Ectodermal cell (in vitro differentiated cells): ENCODE results near the gene ACSL3.

Experiments
- H3K27ac ChIP-seq: 2 replicates; pipeline ENCODE4 v1.7.0; 2013; ENCODE audit warnings: mild to moderate bottlenecking, low read depth, low read length; ENCODE audit not compliant: insufficient read depth, poor library complexity, severe bottlenecking
- H3K27me3 ChIP-seq: 2 replicates; pipeline ENCODE4 v1.7.0; 2013; ENCODE audit warnings: mild to moderate bottlenecking, low read length; ENCODE audit not compliant: insufficient read depth, control insufficient read depth, poor library complexity, severe bottlenecking
- H3K36me3 ChIP-seq: one replicate; pipeline ENCODE4 v1.7.0; 2013; ENCODE audit warnings: low read length; ENCODE audit not compliant: control insufficient read depth, insufficient read depth
- H3K4me1 ChIP-seq: one replicate; pipeline ENCODE4 v1.7.0; 2013; ENCODE audit warnings: low read length; ENCODE audit not compliant: control insufficient read depth, insufficient read depth
- H3K4me3 ChIP-seq: 2 replicates; pipeline ENCODE4 v1.7.0; 2013; ENCODE audit warnings: low read depth, low read length, control low read depth; ENCODE audit not compliant: insufficient read depth
- H3K9me3 ChIP-seq: 2 replicates; pipeline ENCODE4 v1.7.0; 2013; ENCODE audit warnings: mild to moderate bottlenecking, low read length, moderate library complexity; ENCODE audit not compliant: control insufficient read depth
- WGBS, 2 experiments: methylation state at CpG; one replicate each; pipeline ENCODE4 v1.1.7; 2013; ENCODE audit warnings: missing lambda C conversion rate in 2 of 2; 5-methylcytosine and 5-hydroxymethylcytosine counted together

The ACSL3 gene

GRCh38 chr2:222968550-222969155 lies 107.8 kb downstream of the ACSL3 start:
- Histone ChIP-seq H3K9me3 (no peaks in the 10 kb centered on the region), H3K36me3 (no peaks in the 10 kb centered on the region), H3K4me3 (no peak overlapping the region), H3K4me1 (no peaks in the 10 kb centered on the region), H3K27me3 (no peaks in the 10 kb centered on the region), H3K27ac (no peak overlapping the region)
- 93 to 94% methylated on average over 6 of the region's 6 CpGs for WGBS, 2 experiments

- Histone ChIP-seq H3K27ac (no peak overlapping the region), H3K4me3 (no peak overlapping the region), H3K27me3 (no peaks in the 10 kb centered on the region), H3K9me3 (no peaks in the 10 kb centered on the region), H3K36me3 (no peaks in the 10 kb centered on the region), H3K4me1 (no peaks in the 10 kb centered on the region)
- WGBS, 2 experiments = 94 to 96% methylated on average over 3 of the region's 3 CpGs
Observed at GRCh38 chr2:222969491-222969890, 108.7 kb downstream of the ACSL3 start.

DNA sequence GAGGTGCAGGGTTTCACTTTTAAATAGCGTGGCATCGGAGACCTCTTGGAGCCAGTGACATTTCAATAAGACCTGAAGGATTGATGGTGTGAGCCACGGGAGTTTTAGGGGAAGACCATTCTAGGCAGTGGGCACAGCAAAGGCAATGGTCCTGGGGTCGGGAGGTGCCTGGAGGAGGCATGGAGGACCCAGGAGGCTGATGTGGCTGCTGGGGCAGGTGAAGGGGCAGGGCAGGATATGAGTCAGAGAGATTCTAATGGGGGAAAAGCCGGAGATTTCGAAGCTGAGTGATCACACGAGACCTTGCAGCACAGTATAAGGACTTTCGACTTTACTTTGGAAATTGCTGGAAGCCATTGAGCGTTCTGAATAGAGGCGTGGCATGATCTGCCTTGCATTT lies 111.6 kb downstream of the ACSL3 start:
- Histone ChIP-seq H3K9me3 (no peaks in the 10 kb centered on the region), H3K36me3 (no peaks in the 10 kb centered on the region), H3K4me1 (no peaks in the 10 kb centered on the region), H3K4me3 (no peak overlapping the region), H3K27me3 (no peaks in the 10 kb centered on the region), H3K27ac (no peak overlapping the region)
- 93 to 95% methylated on average over 10 of the region's 10 CpGs for WGBS, 2 experiments

DNA sequence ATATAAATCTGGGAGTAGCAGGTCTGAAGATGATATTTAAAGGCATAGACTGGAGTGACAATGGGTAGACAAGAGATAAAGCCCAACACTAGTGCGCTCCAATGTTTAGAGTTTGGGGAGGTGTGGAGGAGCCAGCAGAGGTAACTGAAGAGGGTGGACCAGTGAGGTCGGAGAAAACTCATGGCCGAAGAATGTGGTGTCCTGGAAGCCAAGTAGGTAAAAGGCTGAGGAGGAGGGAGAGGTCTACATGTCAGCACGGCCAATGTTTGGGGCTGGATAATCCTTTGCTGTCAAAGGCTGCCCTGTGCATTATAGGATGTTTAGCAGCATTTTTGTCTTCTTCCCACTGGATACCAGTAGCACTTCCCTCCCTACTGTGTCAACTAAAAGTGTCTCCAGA lies 112.4 kb downstream of the ACSL3 start:
- Histone ChIP-seq H3K27ac (no peak overlapping the region), H3K9me3 (no peaks in the 10 kb centered on the region), H3K4me1 (no peaks in the 10 kb centered on the region), H3K4me3 (no peak overlapping the region), H3K27me3 (no peaks in the 10 kb centered on the region), H3K36me3 (no peaks in the 10 kb centered on the region)
- WGBS, 2 experiments = 89 to 98% methylated on average over 4 of the region's 4 CpGs

DNA sequence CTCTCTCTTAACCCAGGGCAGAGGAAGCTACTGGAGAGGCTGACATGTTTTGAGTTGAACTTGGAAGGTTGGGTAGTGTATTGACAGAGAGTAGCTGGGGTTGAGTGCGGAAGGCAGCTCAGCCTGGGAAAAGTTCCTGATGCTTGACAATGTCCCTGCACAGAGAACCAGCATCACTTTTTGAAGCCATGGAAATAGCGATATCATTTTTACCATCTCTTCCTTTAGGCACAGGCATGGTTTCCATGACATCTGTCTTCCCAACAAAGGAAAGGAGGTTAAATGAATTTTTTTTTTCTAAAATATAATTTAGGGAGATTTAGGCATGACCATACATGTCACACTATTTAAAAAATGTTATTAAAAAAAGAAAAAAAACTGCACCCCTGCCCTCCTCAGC lies 112.9 kb downstream of the ACSL3 start:
- Histone ChIP-seq H3K9me3 (no peaks in the 10 kb centered on the region), H3K27me3 (no peaks in the 10 kb centered on the region), H3K4me3 (no peak overlapping the region), H3K27ac (no peak overlapping the region), H3K4me1 (no peaks in the 10 kb centered on the region), H3K36me3 (no peaks in the 10 kb centered on the region)
- 91 to 96% methylated on average over 2 of the region's 2 CpGs for WGBS, 2 experiments

- Histone ChIP-seq H3K4me1 (no peaks in the 10 kb centered on the region), H3K9me3 (no peaks in the 10 kb centered on the region), H3K27ac (no peak overlapping the region), H3K27me3 (no peaks in the 10 kb centered on the region), H3K4me3 (no peak overlapping the region), H3K36me3 (no peaks in the 10 kb centered on the region)
- 87 to 91% methylated on average over 3 of the region's 3 CpGs for WGBS, 2 experiments
Observed at GRCh38 chr2:222976521-222977061, 115.8 kb downstream of the ACSL3 start.

GRCh38 chr2:222977121-222977520 lies 116.3 kb downstream of the ACSL3 start:
- no peak overlapping the region for H3K27ac ChIP-seq
- no peaks in the 10 kb centered on the region for H3K36me3 ChIP-seq
- no peaks in the 10 kb centered on the region for H3K27me3 ChIP-seq
- no peaks in the 10 kb centered on the region for H3K4me1 ChIP-seq
- WGBS, 2 experiments = 89 to 92% methylated on average over 5 of the region's 5 CpGs
- no peaks in the 10 kb centered on the region for H3K9me3 ChIP-seq
- H3K4me3 ChIP-seq = no peak overlapping the region

- H3K4me3 ChIP-seq = no peak overlapping the region
- no peaks in the 10 kb centered on the region for H3K4me1 ChIP-seq
- no peaks in the 10 kb centered on the region for H3K36me3 ChIP-seq
- no peaks in the 10 kb centered on the region for H3K27me3 ChIP-seq
- H3K9me3 ChIP-seq = no peaks in the 10 kb centered on the region
- H3K27ac ChIP-seq = no peak overlapping the region
Observed at GRCh38 chr2:222978850-222979249, 118.0 kb downstream of the ACSL3 start.

DNA sequence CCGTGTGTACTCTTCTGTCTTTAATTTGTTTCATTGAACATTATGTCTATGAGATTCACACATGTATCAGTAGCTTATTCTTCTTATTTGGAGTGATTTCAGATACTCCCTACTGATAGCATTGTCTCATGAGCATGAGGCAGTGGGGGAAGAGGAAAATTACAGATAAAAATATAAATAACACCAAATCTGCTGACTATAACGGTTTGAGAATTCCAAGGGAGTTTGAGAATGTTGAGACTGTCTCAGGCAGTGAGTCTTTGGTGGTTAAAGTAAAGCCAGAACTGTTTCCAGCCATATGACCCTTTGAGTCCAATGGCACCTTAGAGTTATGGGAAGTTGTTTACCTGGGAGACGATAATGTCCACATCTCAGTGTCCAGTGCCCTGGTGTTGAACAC lies 118.6 kb downstream of the ACSL3 start:
- Histone ChIP-seq H3K27me3 (no peaks in the 10 kb centered on the region), H3K4me1 (no peaks in the 10 kb centered on the region), H3K36me3 (no peaks in the 10 kb centered on the region), H3K27ac (no peak overlapping the region), H3K4me3 (no peak overlapping the region), H3K9me3 (no peaks in the 10 kb centered on the region)
- 91 to 93% methylated on average over 2 to 3 of the region's 3 CpGs for WGBS, 2 experiments

DNA sequence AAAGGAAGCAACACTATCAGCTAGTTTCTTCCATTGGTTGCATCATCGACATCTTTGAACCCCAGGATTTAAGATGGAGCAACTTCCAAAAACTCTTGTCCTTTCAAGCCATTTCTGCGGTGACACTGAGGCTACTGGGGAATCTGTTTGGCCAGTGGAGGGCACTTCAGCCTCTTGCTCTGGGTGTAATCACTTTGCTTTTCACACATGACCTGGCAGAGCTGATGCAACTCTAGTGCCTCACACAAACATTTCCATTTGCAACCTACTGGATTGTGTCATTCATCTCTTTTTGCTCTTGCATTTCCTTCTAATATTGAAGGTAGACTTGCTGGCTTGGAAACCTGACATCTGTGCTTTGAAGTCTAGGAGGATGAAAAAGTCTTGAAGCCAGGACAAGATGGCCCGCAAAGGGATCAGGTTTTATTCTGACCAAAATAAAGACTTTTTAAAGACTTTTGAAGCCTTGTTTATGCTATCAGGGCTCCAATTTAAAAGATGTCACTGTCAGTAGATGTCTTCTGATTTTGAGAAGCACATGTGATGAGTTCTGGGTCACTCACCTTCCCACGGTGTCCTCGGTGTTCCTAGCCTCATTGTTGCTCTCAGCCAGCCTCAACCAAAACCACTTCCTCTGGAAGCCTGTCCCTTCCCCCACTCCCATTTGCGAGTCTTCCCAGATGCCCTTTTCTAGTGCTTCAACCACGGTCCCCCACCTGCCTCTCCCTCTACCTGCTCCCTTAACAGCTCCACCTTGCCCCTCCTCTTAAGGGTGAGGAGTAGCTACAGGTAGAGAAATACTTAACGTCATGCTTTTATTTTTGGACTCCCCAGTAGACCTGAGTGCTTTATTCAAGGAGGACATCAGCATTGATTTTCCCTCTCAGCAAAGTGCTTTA lies 121.4 kb downstream of the ACSL3 start:
- Histone ChIP-seq H3K4me3 (no peak overlapping the region), H3K9me3 (no peaks in the 10 kb centered on the region), H3K36me3 (no peaks in the 10 kb centered on the region), H3K4me1 (no peaks in the 10 kb centered on the region), H3K27me3 (no peaks in the 10 kb centered on the region), H3K27ac (no peak overlapping the region)
- 84 to 85% methylated on average over 8 of the region's 8 CpGs for WGBS, 2 experiments
